Neural cell (in vitro differentiated cells): ENCODE results near the gene CCDC85C. TPM values are rescaled to one million over a fixed set of nuclear protein-coding genes. Genes with fewer than 3 reads are reported as not detected.

Experiments
- H2AFZ ChIP-seq: fragments of 200-600, 300-800 bp; sonication (generic), shearing (Covaris generic); 2 replicates; pipeline ENCODE4 v1.6.0; 2014; ENCODE audit warnings: low read depth, mild to moderate bottlenecking, antibody characterized with exemption, low read length, moderate library complexity
- H3F3A ChIP-seq: fragments of 200-600 bp; shearing (Covaris generic); 2 replicates; pipeline ENCODE4 v1.6.1; 2016; ENCODE audit warnings: mild to moderate bottlenecking, moderate library complexity, mixed read lengths, antibody characterized with exemption, low read length; ENCODE audit not compliant: insufficient read depth, poor library complexity, severe bottlenecking
- H3K27ac ChIP-seq: fragments of 200-600, 300-800 bp; sonication (generic), shearing (Covaris generic); 2 replicates; pipeline ENCODE4 v1.5.1; 2014; ENCODE audit warnings: mild to moderate bottlenecking, low read length, moderate library complexity
- H3K27me3 ChIP-seq: fragments of 300-800, 200-600 bp; sonication (generic), shearing (Covaris generic); 2 replicates; pipeline ENCODE4 v1.6.0; 2014; ENCODE audit warnings: mild to moderate bottlenecking, low read depth, low read length, moderate library complexity; ENCODE audit not compliant: insufficient read depth
- H3K36me3 ChIP-seq: fragments of 300-800, 200-600 bp; sonication (generic), shearing (Covaris generic); 2 replicates; pipeline ENCODE4 v1.5.1; 2014; ENCODE audit warnings: mild to moderate bottlenecking, antibody characterized with exemption, low read length, moderate library complexity; ENCODE audit not compliant: insufficient read depth
- H3K4me2 ChIP-seq: fragments of 300-800, 200-600 bp; sonication (generic), shearing (Covaris generic); 2 replicates; pipeline ENCODE4 v1.6.0; 2014; ENCODE audit warnings: mild to moderate bottlenecking, low read length
- H3K4me3 ChIP-seq: fragments of 300-800, 200-600 bp; sonication (generic), shearing (Covaris generic); 2 replicates; pipeline ENCODE4 v1.5.1; 2014; ENCODE audit warnings: mild to moderate bottlenecking, low read length, moderate library complexity
- H3K79me2 ChIP-seq: fragments of 200-600 bp; shearing (Covaris generic); replicated peaks from 2 replicates; pipeline ENCODE4 v1.6.0; 2014; ENCODE audit warnings: mild to moderate bottlenecking, low read length, moderate library complexity; ENCODE audit not compliant: insufficient read depth
- H3K9ac ChIP-seq: fragments of 300-800, 200-600 bp; sonication (generic), shearing (Covaris generic); 2 replicates; pipeline ENCODE4 v1.6.1; 2016; ENCODE audit warnings: mild to moderate bottlenecking, low read length, mixed read lengths
- H3K9me2 ChIP-seq: fragments of 200-600 bp; shearing (Covaris generic); 2 replicates; pipeline ENCODE4 v1.6.1; 2016; ENCODE audit warnings: mild to moderate bottlenecking, low read length, mixed read lengths; ENCODE audit not compliant: insufficient read depth
- H3K9me3 ChIP-seq: fragments of 200-600, 300-800 bp; sonication (generic), shearing (Covaris generic); 2 replicates; pipeline ENCODE4 v1.6.1; 2016; ENCODE audit warnings: mild to moderate bottlenecking, mixed run types, low read length, moderate library complexity, mixed read lengths
- H4K20me1 ChIP-seq: fragments of 200-600 bp; shearing (Covaris generic); 2 replicates; pipeline ENCODE4 v1.6.1; 2016; ENCODE audit warnings: mild to moderate bottlenecking, mixed run types; ENCODE audit not compliant: insufficient read depth
- CTCF ChIP-seq: fragments of 450-650 bp; IDR thresholded peaks from 2 replicates; pipeline ENCODE4 v1.5.1; 2014; ENCODE audit warnings: antibody characterized with exemption, mild to moderate bottlenecking, moderate library complexity; ENCODE audit not compliant: poor library complexity, severe bottlenecking
- EP300 ChIP-seq: fragments of 450-650 bp; conservative IDR thresholded peaks from 2 replicates; pipeline ENCODE4 v1.6.1; 2014; ENCODE audit warnings: antibody characterized with exemption, mild to moderate bottlenecking, moderate library complexity; ENCODE audit not compliant: poor library complexity, severe bottlenecking
- EZH2 ChIP-seq: fragments of 200-600, 300-800 bp; shearing (Covaris generic), sonication (generic); IDR thresholded peaks from 2 replicates; pipeline ENCODE4 v1.6.1; 2014; ENCODE audit warnings: antibody characterized with exemption, low read length, borderline replicate concordance, mild to moderate bottlenecking; ENCODE audit not compliant: insufficient read depth, poor library complexity, severe bottlenecking
- MXI1 ChIP-seq: fragments of 450-650 bp; conservative IDR thresholded peaks from 2 replicates; pipeline ENCODE4 v1.6.1; 2014; ENCODE audit warnings: antibody characterized with exemption, mild to moderate bottlenecking; ENCODE audit not compliant: poor library complexity, severe bottlenecking
- POLR2AphosphoS5 ChIP-seq: IDR thresholded peaks from 2 replicates; pipeline ENCODE4 v1.6.1; 2012
- RAD21 ChIP-seq: fragments of 450-650 bp; conservative IDR thresholded peaks from 2 replicates; pipeline ENCODE4 v1.6.1; 2014; ENCODE audit warnings: antibody characterized with exemption, mild to moderate bottlenecking, moderate library complexity
- SMC3 ChIP-seq: fragments of 450-650 bp; conservative IDR thresholded peaks from 2 replicates; pipeline ENCODE4 v1.6.1; 2014; ENCODE audit warnings: antibody characterized with exemption, mild to moderate bottlenecking, moderate library complexity; ENCODE audit not compliant: poor library complexity
- TAF1 ChIP-seq: IDR thresholded peaks from 2 replicates; pipeline ENCODE4 v1.6.1; 2012; ENCODE audit warnings: low read depth
- polyA plus RNA-seq: library from polyadenylated mRNA; depleted of rRNA; stranded (reverse); fragments of >200 nt; gene quantifications from 2 replicates; pipeline ENCODE4 v1.2.3, GENCODE V29; 2014
- TF ChIP-seq, protein P1 (sequence below): IDR thresholded peaks from 2 replicates; pipeline ENCODE4 v1.6.1; 2012; ENCODE audit warnings: borderline replicate concordance

The CCDC85C gene
- polyA plus RNA-seq, 1 donor from 2014 or later: 24.8 TPM

DNA sequence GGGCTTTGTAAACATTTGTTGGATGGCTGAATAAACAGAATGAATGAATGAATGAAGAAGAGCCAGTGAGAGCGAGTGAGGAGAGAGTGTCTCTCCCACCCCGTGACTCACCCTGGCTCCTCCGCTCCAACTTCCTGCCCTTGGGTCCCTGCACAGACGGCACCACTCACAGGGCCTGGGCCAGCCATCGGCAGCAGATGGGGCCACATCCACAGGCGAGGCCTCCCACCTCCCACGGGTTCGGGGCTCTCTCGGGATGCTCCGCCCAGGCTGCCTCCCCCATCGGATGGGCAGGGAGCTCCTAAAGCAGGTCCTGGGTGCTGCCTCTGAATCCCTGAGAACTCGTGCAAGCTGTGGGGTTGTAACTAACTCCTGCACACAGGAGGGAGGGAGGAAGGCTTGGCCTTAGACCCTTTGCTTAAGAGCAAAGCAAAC is 81.5 kb downstream of the CCDC85C start:
- Histone ChIP-seq H3K9ac (no peak overlapping the region), H2AFZ (no peak overlapping the region)

DNA sequence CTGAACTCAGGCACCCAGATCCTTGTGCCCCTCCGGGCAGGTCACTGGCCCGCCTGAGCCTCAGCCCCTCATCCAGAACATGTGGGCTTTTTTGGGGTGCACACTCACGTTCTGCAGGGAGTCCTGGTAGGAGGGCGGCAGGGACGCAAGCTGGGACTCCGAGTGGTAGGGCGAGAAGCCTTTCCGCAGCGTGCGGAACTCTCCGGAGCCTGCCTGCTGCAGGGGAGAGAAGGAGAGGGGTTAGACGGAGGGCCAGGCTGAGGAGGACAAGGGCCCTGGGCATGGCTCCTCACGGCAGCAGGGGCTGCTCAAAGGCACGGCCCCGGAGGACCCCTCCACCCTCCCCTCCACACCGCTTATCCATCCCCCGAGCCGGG is 82.0 kb downstream of the CCDC85C start:
- Histone ChIP-seq H4K20me1 (no peaks in the 10 kb centered on the region), H3F3A (no peaks in the 10 kb centered on the region), H3K27ac (no peak overlapping the region), H3K9me2 (no peaks in the 10 kb centered on the region), H3K27me3 (no peaks in the 10 kb centered on the region), H2AFZ (no peak overlapping the region), H3K9ac (no peak overlapping the region), H3K9me3 (no peaks in the 10 kb centered on the region), H3K36me3 (no peaks in the 10 kb centered on the region), H3K4me3 (no peak overlapping the region), H3K4me2 (no peak overlapping the region), H3K79me2 (peaks cover 5% of the 10 kb centered on the region)
- TF ChIP-seq POLR2AphosphoS5 (no peak), TAF1 (no peak), MXI1 (no peak), SMC3 (no peak)

More for the DNA sequence above, 81.5 kb downstream of the CCDC85C start:
- no peaks in the 10 kb centered on the region for H3K9me3 ChIP-seq
- H4K20me1 ChIP-seq: no peaks in the 10 kb centered on the region
- H3K4me3 ChIP-seq: no peak overlapping the region
- H3F3A ChIP-seq: no peaks in the 10 kb centered on the region
- H3K36me3 ChIP-seq: no peaks in the 10 kb centered on the region
- H3K27ac ChIP-seq: no peak overlapping the region
- H3K9me2 ChIP-seq: no peaks in the 10 kb centered on the region
- no peaks in the 10 kb centered on the region for H3K27me3 ChIP-seq
- H3K4me2 ChIP-seq: no peak overlapping the region
- TF ChIP-seq SMC3 (no peak), EZH2 (no peak), MXI1 (no peak), EP300 (no peak), TAF1 (no peak), POLR2AphosphoS5 (no peak), RAD21 (no peak), CTCF (no peak)
- TF ChIP-seq, protein P1, sequence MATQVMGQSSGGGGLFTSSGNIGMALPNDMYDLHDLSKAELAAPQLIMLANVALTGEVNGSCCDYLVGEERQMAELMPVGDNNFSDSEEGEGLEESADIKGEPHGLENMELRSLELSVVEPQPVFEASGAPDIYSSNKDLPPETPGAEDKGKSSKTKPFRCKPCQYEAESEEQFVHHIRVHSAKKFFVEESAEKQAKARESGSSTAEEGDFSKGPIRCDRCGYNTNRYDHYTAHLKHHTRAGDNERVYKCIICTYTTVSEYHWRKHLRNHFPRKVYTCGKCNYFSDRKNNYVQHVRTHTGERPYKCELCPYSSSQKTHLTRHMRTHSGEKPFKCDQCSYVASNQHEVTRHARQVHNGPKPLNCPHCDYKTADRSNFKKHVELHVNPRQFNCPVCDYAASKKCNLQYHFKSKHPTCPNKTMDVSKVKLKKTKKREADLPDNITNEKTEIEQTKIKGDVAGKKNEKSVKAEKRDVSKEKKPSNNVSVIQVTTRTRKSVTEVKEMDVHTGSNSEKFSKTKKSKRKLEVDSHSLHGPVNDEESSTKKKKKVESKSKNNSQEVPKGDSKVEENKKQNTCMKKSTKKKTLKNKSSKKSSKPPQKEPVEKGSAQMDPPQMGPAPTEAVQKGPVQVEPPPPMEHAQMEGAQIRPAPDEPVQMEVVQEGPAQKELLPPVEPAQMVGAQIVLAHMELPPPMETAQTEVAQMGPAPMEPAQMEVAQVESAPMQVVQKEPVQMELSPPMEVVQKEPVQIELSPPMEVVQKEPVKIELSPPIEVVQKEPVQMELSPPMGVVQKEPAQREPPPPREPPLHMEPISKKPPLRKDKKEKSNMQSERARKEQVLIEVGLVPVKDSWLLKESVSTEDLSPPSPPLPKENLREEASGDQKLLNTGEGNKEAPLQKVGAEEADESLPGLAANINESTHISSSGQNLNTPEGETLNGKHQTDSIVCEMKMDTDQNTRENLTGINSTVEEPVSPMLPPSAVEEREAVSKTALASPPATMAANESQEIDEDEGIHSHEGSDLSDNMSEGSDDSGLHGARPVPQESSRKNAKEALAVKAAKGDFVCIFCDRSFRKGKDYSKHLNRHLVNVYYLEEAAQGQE: no peak
- peaks cover 5% of the 10 kb centered on the region for H3K79me2 ChIP-seq
